ENCODE results near the gene SPG11. TPM values are rescaled to one million over a fixed set of nuclear protein-coding genes. Genes with fewer than 3 reads are reported as not detected.

The SPG11 gene
- total and polyA plus RNA-seq, 10 of the 15 experiments (the other 5 are each of a cell fraction or from before 2014, with no cell fraction given), result 22.1 to 85.1 (median 47.2) TPM

GRCh38 chr15:44595246-44595645 lies 68.2 kb downstream of the SPG11 start:
- Histone ChIP-seq H3K4me2 (ENCODE audit: control insufficient read depth, insufficient read depth) (no peak overlapping the region), H3K9me3 (replicated peaks; ENCODE audit: control insufficient read depth, insufficient read depth, low read length) (no peaks in the 10 kb centered on the region), H3K9ac (ENCODE audit: control insufficient read depth, insufficient read depth, low read length) (no peak overlapping the region), H3K27ac (ENCODE audit: control insufficient read depth, insufficient read depth) (no peak overlapping the region), H3K4me3 (no peak overlapping the region), H3K36me3 (ENCODE audit: control insufficient read depth in 2 of 2, insufficient read depth in 2 of 2, low read length in 1 of 2) (peaks cover 4 to 44% of the 10 kb centered on the region in 2 experiments), H4K20me1 (ENCODE audit: control insufficient read depth, insufficient read depth) (no peaks in the 10 kb centered on the region), H2AFZ (ENCODE audit: control insufficient read depth, low read depth, low read length) (no peak overlapping the region), H3K27me3 (replicated peaks in 1 of 2; ENCODE audit: control insufficient read depth in 2 of 2, insufficient read depth in 2 of 2, low read length in 1 of 2) (no peaks in the 10 kb centered on the region), H3K4me1 (ENCODE audit: control insufficient read depth, insufficient read depth, low read length) (peaks cover 7% of the 10 kb centered on the region; the same call in 1 of the 2 replicates), H3K79me2 (ENCODE audit: control insufficient read depth, insufficient read depth, low read length) (no peaks in the 10 kb centered on the region)
- ChIA-PET SMC1A (ENCODE audit: uncharacterized antibody, unreplicated experiment) (interaction anchor here (1.1 to 5.5 kb wide), 2 partner anchors 68 to 142 kb away, joined by 5 to 55 read pairs; partner anchors contain the start of genes SPG11 and TRIM69), POLR2A (no interaction called here), RAD21 (ENCODE audit: unreplicated experiment) (interaction anchor here (5.4 kb wide), 1 partner anchor 142 kb away, joined by 37 read pairs; the partner anchor contains the start of gene TRIM69), CTCF (interaction anchor here (0.9 to 4.9 kb wide), 3 partner anchors 12 to 141 kb away, joined by 3 to 73 read pairs (median 3); partner anchors contain the start of genes SPG11 and TRIM69)
- TF ChIP-seq SIN3A (IDR thresholded peaks at IDR 0.05; ENCODE audit: low read depth, low read length) (no peak), HCFC1 (IDR thresholded peaks at IDR 0.05; ENCODE audit: low read length) (no peak), LARP7 (IDR thresholded peaks at IDR 0.05) (no peak), SMARCA5 (IDR thresholded peaks at IDR 0.05) (no peak), MAX (IDR thresholded peaks at IDR 0.05; ENCODE audit: low read depth, low read length) (no peak), FOS (IDR thresholded peaks at IDR 0.05; ENCODE audit: borderline replicate concordance, extremely low read depth, insufficient read length) (no peak), STAT3 (IDR thresholded peaks at IDR 0.05; ENCODE audit: low read depth, low read length) (no peak), TCF3 (IDR thresholded peaks at IDR 0.05; ENCODE audit: borderline replicate concordance, insufficient read depth, low read depth, low read length) (no peak), WRNIP1 (IDR thresholded peaks at IDR 0.05; ENCODE audit: borderline replicate concordance, low read depth, low read length) (no peak), NBN (IDR thresholded peaks at IDR 0.05) (no peak), MTA2 (IDR thresholded peaks at IDR 0.05; ENCODE audit: low read depth) (no peak), SREBF2 (IDR thresholded peaks at IDR 0.05; ENCODE audit: low read length) (no peak), BRCA1 (IDR thresholded peaks at IDR 0.05; ENCODE audit: low read depth, low read length) (no peak), CBX5 (IDR thresholded peaks at IDR 0.05; ENCODE audit: low read depth) (no peak)
- intact Hi-C loops (cut with micrococcal nuclease; ENCODE audit: unreplicated experiment), result loop anchor here (5.0 kb wide), 1 partner anchor 67 kb away; the partner anchor contains the start of gene SPG11
- FAIRE-seq, result no peak
- 93% methylated on average over 1 of the region's 1 CpG for WGBS (ENCODE audit: insufficient coverage, insufficient replicate concordance, low lambda C conversion rate, missing lambda C conversion rate)
- no peak for ATAC-seq
- no peak for DNase-seq (ENCODE audit: low read depth, low spot score)
- BruUV-seq (replicated peaks), result no TSS peak
- in situ Hi-C loops (cut with MboI), result no loop called here
